ENCODE results near the gene LYSMD4. TPM values are rescaled to one million over a fixed set of nuclear protein-coding genes. Genes with fewer than 3 reads are reported as not detected.
"Not testable (repeated sequence)": the region's sequence is repeated elsewhere in the genome, so short reads cannot be mapped to it uniquely, and the experiment has no call there.

Gene LYSMD4
- 10 to 100 TPM; 10.7 to 10.9 TPM for total RNA-seq

DNA sequence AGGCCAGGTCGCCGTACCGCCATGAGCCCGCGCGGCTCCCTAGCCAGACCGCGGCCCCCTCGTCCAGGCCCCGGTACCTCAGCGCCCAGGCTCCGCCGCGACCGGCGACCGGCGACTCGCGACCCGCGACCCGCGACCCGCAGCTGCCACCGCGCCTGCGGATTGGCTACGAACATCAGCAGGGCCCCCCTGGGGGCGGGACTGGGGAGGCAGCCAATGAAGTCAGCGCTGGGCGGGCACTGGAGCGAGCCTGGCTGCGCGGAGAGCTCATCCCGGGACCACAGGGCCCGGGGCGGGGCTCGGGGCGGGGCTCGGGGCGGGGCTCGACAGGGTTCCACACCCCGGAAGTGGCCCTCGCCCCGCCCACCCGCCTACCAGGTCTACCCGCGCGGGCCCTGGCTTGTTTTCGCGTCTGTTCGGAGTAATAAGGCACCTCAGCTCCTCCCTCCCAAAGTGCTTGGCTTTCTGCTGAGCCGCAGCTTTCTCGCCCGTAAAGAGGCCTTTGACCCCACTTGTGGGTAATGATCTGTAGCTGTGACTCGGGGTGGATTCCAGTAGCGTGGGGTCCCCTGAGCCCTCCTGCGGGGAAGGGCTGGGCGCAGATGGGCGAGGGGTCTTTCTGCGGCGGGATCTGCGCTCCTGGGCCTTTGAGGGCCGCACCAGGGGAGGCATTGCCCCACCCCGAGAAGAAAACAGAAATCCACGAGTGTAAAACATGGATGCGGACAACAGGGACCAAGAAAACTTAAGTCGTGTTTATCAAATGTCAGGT, at the start of gene LYSMD4:
Gene LYSMD4, minus strand, starts transcription at position 170 of the 772 bp plus-strand sequence. CDS start 1,438 bp downstream, outside the sequence.
- Mint-ChIP-seq H3K36me3 (ENCODE audit: low read depth) (peaks cover 15% of the 10 kb centered on the region), H3K4me1 (peaks cover 22% of the 10 kb centered on the region), H3K9me3 (no peaks in the 10 kb centered on the region), H3K27ac (peak within 1 kb of the TSS; percentile 85), H3K27me3 (no peaks in the 10 kb centered on the region), H3K4me3 (peak within 1 kb of the TSS; percentile 73)
- POLR2A ChIA-PET = interaction anchor here (0.6 to 2.8 kb wide), 22 partner anchors 10 to 867 kb away, joined by 3 to 24 read pairs (median 5); partner anchors contain the start of genes LRRC28 and MEF2A
- CTCF ChIA-PET = interaction anchor here (1.0 to 4.2 kb wide), 10 partner anchors 9 to 628 kb away, joined by 3 to 28 read pairs (median 4); partner anchors contain the start of gene SYNM
- DNase-seq = peak; percentile 99

DNA sequence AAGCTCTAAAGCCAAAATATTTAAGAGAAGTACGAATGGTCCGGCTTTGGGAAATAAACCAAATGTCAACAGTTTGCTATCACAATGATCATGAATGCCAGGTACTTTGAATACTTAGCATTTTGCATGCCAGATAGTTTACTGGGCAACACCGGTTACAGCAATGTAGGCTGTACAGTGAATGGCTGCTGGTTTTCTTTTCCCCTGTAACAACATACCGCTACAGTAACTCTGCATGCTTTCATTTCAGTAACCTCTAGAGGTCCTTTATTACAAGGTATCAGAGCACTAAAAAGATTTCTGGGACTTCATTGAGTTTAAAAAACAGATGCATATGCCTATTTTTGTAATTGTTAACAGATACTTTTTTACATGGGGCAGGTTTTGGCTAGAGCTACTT, 48.8 kb upstream of the LYSMD4 start:
- H3K4me1 Mint-ChIP-seq; H3K36me3 Mint-ChIP-seq (ENCODE audit: low read depth); DNase-seq; POLR2A ChIA-PET; H3K4me3 Mint-ChIP-seq; H3K9me3 Mint-ChIP-seq; CTCF ChIA-PET; H3K27ac Mint-ChIP-seq: not testable (repeated sequence)
- peaks cover 14% of the 10 kb centered on the region for H3K27me3 Mint-ChIP-seq

DNA sequence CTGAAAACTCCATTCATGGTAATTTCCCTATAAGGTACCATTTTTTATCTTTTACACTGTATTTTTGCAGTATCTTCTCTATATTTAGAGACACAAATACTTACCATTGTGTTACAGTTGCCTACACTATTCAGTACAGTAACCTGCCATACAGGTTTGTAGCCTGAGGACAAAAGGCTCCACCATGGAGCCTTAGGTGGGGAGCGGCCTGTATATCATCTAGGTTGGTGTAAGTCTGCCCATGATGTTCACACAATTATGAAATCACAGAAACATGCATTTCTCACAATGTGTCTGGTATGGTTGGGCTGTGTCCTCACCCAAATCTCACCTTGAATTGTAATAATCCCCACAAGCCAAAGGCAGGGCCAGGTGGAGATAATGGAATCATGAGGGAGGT, 43.9 kb upstream of the LYSMD4 start:
- Mint-ChIP-seq H3K27ac (no peak overlapping the region), H3K4me3 (no peak overlapping the region), H3K9me3 (no peaks in the 10 kb centered on the region), H3K27me3 (peaks cover 10% of the 10 kb centered on the region), H3K36me3 (ENCODE audit: low read depth) (no peaks in the 10 kb centered on the region), H3K4me1 (no peaks in the 10 kb centered on the region)
- POLR2A ChIA-PET = no interaction called here
- CTCF ChIA-PET = no interaction called here
- DNase-seq = no peak

DNA sequence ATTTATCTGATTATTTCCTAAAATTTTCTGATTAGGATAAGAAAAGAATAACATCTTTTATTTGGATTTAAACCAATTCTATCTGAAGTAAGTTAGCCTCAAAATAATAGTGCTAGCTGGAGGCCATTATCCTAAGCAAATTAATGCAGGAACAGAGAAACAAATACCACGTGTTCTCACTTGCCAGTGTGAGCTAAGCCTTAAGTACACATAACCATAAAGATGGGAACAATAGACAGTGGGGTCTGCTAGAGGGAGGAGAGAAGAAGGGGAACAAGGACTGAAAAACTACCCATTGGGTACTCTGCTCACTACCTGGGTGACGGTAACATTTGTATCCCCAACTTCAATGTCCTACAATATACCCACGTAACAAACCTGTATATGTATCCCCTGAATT, 31.3 kb upstream of the LYSMD4 start:
- no peak for DNase-seq
- Mint-ChIP-seq H3K36me3 (ENCODE audit: low read depth) (no peaks in the 10 kb centered on the region), H3K4me1 (no peaks in the 10 kb centered on the region), H3K27me3 (peaks cover 6% of the 10 kb centered on the region), H3K27ac (no peak overlapping the region), H3K4me3 (no peak overlapping the region), H3K9me3 (no peaks in the 10 kb centered on the region)
- CTCF ChIA-PET = interaction anchor here (1.4 kb wide), 1 partner anchor 8 kb away, joined by 3 read pairs; no protein-coding TSS in a partner anchor
- POLR2A ChIA-PET = no interaction called here

DNA sequence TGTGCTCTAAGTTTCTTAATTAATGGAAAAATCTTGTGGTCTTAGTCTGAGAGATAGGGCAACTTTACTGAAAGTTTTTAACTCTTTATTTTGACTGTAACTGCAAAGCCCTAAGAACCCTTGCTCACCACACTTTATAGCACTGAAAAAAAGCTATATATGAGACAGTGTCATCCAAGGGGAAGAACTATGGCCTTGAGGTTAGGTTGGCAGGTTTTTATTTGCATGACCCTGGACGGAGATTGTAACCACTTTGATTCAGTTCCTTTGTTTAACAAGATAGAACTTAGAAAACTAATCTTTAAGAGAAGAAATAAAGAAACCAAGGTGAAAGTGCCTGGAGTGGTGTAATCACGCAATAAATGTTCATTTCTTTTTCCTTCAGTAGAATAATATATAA, 30.6 kb upstream of the LYSMD4 start:
- Mint-ChIP-seq H3K36me3 (ENCODE audit: low read depth) (no peaks in the 10 kb centered on the region), H3K9me3 (no peaks in the 10 kb centered on the region), H3K4me3 (no peak overlapping the region), H3K4me1 (no peaks in the 10 kb centered on the region), H3K27ac (no peak overlapping the region), H3K27me3 (peaks cover 6% of the 10 kb centered on the region)
- POLR2A ChIA-PET = no interaction called here
- CTCF ChIA-PET = interaction anchor here (1.4 kb wide), 1 partner anchor 8 kb away, joined by 3 read pairs; no protein-coding TSS in a partner anchor
- no peak for DNase-seq

DNA sequence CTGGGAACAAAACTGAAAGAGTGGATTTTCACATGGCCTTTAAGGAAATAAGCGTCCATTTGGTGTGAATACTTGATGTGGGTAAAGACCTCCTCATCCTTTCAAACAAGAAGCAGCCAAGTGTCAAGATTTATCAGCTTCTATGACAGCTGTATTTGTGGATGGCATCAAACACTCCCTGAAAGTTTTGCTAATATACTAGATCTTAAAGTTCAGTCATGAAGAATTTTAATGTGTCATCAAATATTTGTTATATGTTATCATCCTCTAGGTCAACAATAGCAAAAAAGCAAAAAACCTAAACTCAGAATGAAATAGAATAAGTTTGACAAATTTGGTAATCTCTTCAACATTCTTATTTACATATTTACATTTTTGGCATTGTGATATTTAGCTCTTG, 29.1 kb upstream of the LYSMD4 start:
- DNase-seq = no peak
- Mint-ChIP-seq H3K9me3 (no peaks in the 10 kb centered on the region), H3K27ac (no peak overlapping the region), H3K4me3 (no peak overlapping the region), H3K4me1 (no peaks in the 10 kb centered on the region), H3K27me3 (peaks cover 6% of the 10 kb centered on the region), H3K36me3 (ENCODE audit: low read depth) (no peaks in the 10 kb centered on the region)
- ChIA-PET POLR2A (no interaction called here), CTCF (no interaction called here)

DNA sequence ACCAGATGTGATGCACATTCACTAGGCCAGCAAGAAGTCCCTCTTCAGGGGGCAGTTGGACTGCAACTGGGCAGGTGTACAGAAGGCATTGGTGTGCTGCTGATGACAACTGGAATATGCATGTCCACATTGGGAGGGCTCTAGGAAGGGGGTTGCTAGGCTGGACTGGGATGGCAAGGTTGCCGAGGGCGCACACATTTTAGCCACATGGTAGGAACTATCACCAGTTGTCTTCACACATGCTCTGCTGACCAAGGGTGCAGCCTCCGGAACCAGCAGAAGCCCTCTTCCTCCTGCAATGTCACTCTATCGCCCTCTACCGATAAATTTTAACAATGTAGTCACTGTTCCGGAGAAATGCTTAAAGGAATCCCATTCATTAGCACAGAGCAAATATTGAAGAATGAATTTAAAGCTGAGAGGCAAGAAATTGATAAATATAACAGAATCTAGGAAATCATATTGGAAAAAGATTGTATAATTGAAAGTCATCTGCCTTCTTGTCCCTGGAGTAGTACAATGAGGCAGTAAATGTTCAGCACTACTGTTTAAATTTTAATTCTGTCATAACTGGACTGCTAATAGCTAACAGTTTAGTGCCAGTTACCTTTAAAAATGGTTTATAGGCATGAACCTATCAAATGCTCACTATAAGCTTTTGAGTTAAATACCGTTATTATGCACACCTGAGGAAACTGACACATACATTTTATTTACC, 22.6 kb upstream of the LYSMD4 start:
- CTCF ChIA-PET = interaction anchor here (0.7 to 5.7 kb wide), 23 partner anchors 8 to 652 kb away, joined by 3 to 84 read pairs (median 4); partner anchors contain the start of genes LRRC28, LYSMD4 and SYNM
- Mint-ChIP-seq H3K27ac (no peak overlapping the region), H3K4me1 (no peaks in the 10 kb centered on the region), H3K27me3 (peaks cover 3% of the 10 kb centered on the region), H3K9me3 (no peaks in the 10 kb centered on the region), H3K36me3 (ENCODE audit: low read depth) (no peaks in the 10 kb centered on the region), H3K4me3 (no peak overlapping the region)
- peak; percentile 37 for DNase-seq
- POLR2A ChIA-PET = no interaction called here

DNA sequence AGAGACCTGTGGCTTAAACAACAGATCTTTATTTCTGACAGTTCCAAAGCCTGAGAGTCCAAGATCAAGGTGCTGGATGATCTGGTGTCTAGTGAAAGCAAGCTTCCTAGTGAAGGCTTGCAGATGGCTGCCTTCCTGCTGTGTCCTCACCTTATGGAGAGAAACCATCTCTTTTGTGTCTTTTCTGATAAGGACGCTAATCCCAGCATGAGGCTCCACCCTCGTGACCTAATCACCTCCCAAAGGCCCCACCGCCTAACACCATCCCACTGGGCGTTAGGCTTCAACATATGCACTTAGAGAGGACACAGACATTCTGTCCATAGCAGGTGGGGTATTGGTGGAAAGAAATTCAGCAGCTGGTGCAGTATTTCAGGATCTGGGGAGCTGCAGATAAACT, 19.8 kb upstream of the LYSMD4 start:
- H3K36me3 Mint-ChIP-seq (ENCODE audit: low read depth) = no peaks in the 10 kb centered on the region
- ChIA-PET CTCF (interaction anchor here (2.3 to 5.7 kb wide), 2 partner anchors 49 to 481 kb away, joined by 14 to 84 read pairs; no protein-coding TSS in a partner anchor), POLR2A (interaction anchor here (1.5 kb wide), 1 partner anchor 20 kb away, joined by 3 read pairs; the partner anchor contains the start of gene LYSMD4)
- H3K4me3 Mint-ChIP-seq = no peak overlapping the region
- no peaks in the 10 kb centered on the region for H3K9me3 Mint-ChIP-seq
- no peaks in the 10 kb centered on the region for H3K27me3 Mint-ChIP-seq
- DNase-seq = no peak
- H3K27ac Mint-ChIP-seq = no peak overlapping the region
- H3K4me1 Mint-ChIP-seq = no peaks in the 10 kb centered on the region

DNA sequence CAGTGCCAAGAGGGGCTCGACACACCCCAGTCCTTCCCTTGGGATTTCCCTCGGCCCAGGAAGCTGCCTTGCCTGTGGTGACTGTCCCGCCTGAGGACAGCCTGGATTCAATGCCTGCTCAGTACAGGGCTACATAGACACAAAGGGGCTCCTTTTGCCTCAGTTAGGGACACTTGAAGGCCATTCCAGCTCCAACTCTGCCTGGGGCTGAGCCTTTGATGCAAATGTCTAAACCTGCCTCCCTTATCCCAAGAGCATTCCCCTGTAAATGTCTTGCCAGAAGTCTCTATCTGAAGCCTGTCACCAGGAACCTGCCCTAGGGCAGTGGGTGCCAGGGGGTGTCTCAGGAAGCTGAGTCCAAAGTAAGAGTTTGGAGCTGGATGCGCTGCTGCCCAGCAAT, 19.3 kb upstream of the LYSMD4 start:
- no peak overlapping the region for H3K4me3 Mint-ChIP-seq
- POLR2A ChIA-PET = interaction anchor here (1.5 kb wide), 1 partner anchor 19 kb away, joined by 3 read pairs; the partner anchor contains the start of gene LYSMD4

DNA sequence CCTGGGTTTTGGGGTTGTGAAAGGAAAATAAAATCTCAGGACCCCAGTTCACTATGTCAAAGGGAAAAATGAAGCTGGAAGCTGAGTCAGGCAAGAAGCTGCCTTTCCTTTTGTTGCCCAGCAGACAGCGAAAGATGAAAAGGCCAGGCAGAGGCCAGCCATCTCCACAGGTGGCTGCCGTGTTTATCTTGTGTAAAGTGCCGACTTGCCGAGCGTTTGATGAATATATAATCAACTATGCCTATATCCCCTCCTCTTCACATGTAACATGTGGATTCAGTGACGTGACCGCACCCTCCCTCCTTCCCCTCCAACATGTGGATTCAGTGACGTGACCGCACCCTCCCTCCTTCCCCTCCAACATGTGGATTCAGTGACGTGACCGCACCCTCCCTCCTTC, 17.1 kb upstream of the LYSMD4 start:
- H3K36me3 Mint-ChIP-seq (ENCODE audit: low read depth); H3K9me3 Mint-ChIP-seq; CTCF ChIA-PET; H3K27me3 Mint-ChIP-seq; H3K4me1 Mint-ChIP-seq; H3K4me3 Mint-ChIP-seq; POLR2A ChIA-PET; DNase-seq; H3K27ac Mint-ChIP-seq: not testable (repeated sequence)

More for the DNA sequence above, 19.3 kb upstream of the LYSMD4 start:
- Mint-ChIP-seq H3K9me3 (no peaks in the 10 kb centered on the region), H3K36me3 (ENCODE audit: low read depth) (no peaks in the 10 kb centered on the region), H3K4me1 (no peaks in the 10 kb centered on the region), H3K27me3 (no peaks in the 10 kb centered on the region), H3K27ac (no peak overlapping the region)
- no peak for DNase-seq
- CTCF ChIA-PET = interaction anchor here (5.7 kb wide), 1 partner anchor 481 kb away, joined by 84 read pairs; no protein-coding TSS in a partner anchor

DNA sequence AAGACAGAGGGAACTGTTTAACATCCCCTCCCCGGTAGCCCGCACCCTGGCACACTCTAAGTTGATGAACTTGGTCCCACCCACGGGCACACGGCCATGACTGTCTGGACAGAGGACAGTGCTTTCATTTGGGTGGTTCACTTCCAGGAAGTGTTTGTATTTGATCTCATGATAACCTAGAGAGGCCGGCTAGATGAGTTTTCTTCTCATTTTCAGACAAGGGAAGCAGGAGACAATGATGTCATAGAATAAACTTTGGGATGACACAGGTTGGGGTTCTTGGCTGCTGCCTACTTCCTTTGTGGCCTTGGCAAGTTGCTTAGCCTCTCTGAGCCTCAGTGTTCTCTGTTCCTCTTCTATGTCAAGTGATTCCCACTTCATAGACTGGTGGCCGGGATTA, 16.1 kb upstream of the LYSMD4 start:
- Mint-ChIP-seq H3K27ac (no peak overlapping the region), H3K4me3 (no peak overlapping the region), H3K27me3 (peaks cover 2% of the 10 kb centered on the region), H3K4me1 (no peaks in the 10 kb centered on the region), H3K9me3 (no peaks in the 10 kb centered on the region), H3K36me3 (ENCODE audit: low read depth) (no peaks in the 10 kb centered on the region)
- CTCF ChIA-PET = no interaction called here
- POLR2A ChIA-PET = no interaction called here
- no peak for DNase-seq

DNA sequence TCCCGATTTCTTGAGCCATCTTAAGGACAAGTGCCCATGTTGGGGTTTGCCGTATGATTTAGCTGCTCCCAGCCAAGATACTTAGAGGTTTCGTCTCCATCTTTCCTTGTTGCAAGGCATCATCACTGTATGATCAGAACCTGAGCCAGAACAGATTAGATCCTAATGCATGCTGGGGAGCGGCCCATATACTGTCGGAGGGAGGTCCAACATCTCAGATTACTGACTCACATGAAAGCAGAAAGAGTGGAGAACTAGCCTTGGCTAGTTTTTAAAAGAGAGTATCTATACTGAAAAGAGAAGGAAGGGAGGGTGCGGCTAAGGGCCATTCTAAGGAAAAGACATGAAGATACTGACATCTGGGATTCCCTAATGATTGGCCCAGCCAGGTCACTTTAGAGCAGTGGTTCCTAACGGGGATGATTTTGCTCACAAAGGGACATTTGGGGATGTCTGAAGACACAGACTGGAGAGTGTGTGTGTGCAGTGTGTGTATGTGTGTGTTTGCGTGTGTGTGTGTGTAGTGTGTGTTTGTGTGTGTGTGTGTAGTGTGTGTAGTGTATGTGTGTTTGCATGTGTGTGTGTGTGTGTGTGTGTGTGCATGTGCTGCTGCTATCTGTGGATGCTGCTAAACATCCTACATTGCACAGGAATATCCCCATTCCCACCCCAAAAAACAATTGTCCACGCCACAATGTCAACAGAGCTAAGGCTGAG, 12.3 kb upstream of the LYSMD4 start:
- DNase-seq = no peak
- ChIA-PET POLR2A (no interaction called here), CTCF (interaction anchor here (2.0 kb wide), 1 partner anchor 472 kb away, joined by 4 read pairs; no protein-coding TSS in a partner anchor)
- Mint-ChIP-seq H3K4me1 (no peaks in the 10 kb centered on the region), H3K27ac (no peak overlapping the region), H3K27me3 (peaks cover 2% of the 10 kb centered on the region), H3K36me3 (ENCODE audit: low read depth) (no peaks in the 10 kb centered on the region), H3K9me3 (no peaks in the 10 kb centered on the region), H3K4me3 (no peak overlapping the region)

DNA sequence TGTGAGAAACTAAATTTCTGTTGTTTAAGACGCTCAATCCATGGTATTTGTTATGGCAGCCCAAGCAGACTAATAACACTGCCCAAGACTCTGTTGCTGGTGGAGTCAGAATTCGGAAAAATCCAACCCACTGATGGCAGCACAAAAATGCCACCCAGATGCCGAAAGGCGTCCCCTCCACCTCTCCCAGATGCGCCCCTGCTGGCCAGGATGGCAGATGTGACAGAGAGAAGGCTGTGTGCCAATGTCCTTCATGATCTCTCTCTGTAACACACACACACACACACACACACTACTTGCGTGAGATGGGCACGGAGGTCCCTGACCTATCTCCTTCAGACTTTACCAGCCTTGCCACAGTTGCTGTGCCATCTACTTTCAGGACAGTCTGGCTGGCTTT, 10.9 kb upstream of the LYSMD4 start:
- POLR2A ChIA-PET = no interaction called here
- Mint-ChIP-seq H3K4me1 (no peaks in the 10 kb centered on the region), H3K27ac (no peak overlapping the region), H3K27me3 (peaks cover 2% of the 10 kb centered on the region), H3K36me3 (ENCODE audit: low read depth) (no peaks in the 10 kb centered on the region), H3K4me3 (no peak overlapping the region), H3K9me3 (no peaks in the 10 kb centered on the region)
- no peak for DNase-seq
- CTCF ChIA-PET = no interaction called here

Data from activated CD4-positive, alpha-beta memory T cell treated with anti-CD3 and anti-CD28 coated beads, Interleukin-2, amount 10 ng/mL, durations not matched to agents 7 days and 5 days (primary cell).